ENCODE data around the gene PARD6B. TPM values are rescaled to one million over a fixed set of nuclear protein-coding genes. Genes with fewer than 3 reads are reported as not detected.

The PARD6B gene
- total and polyA plus RNA-seq, 2 of the 13 experiments (the other 11 are each of a cell fraction or from before 2014, with no cell fraction given) = 6.9 to 22.2 TPM

DNA sequence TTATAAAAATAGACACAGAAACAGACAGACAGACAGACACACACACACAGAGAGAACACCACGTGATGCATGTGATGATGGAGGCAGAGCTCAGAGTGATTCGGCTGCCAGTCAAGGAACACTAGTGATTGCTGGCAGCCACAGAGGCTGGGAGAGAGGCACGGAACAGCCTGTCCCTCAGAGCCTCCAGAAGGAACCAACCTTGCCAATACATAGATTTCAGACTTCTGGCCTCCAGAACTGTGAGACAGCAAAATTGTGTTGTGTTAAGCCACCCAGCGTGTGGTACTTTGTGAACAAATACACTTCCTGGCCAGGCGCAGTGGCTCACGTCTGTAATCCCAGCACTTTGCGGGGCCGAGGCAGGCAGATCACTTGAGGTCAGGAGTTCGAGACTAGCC is 9.5 kb upstream of the PARD6B start (continued):
- TF ChIP-seq, protein P1, sequence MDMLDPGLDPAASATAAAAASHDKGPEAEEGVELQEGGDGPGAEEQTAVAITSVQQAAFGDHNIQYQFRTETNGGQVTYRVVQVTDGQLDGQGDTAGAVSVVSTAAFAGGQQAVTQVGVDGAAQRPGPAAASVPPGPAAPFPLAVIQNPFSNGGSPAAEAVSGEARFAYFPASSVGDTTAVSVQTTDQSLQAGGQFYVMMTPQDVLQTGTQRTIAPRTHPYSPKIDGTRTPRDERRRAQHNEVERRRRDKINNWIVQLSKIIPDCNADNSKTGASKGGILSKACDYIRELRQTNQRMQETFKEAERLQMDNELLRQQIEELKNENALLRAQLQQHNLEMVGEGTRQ (IDR thresholded peaks at IDR 0.05; ENCODE audit: low read depth, low read length) = peak; percentile 72
- TF ChIP-seq, protein P1 (CRISPR knock-in tag; IDR thresholded peaks at IDR 0.05; ENCODE audit: borderline replicate concordance) = no peak
- no peak for TF ChIP-seq NFYB (CRISPR knock-in tag; IDR thresholded peaks at IDR 0.05)
- TF ChIP-seq, protein P2, sequence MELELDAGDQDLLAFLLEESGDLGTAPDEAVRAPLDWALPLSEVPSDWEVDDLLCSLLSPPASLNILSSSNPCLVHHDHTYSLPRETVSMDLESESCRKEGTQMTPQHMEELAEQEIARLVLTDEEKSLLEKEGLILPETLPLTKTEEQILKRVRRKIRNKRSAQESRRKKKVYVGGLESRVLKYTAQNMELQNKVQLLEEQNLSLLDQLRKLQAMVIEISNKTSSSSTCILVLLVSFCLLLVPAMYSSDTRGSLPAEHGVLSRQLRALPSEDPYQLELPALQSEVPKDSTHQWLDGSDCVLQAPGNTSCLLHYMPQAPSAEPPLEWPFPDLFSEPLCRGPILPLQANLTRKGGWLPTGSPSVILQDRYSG (CRISPR knock-in tag; IDR thresholded peaks at IDR 0.05) = no peak
- peak; percentile 67; the same call in 1 of the 2 replicates for TF ChIP-seq ZNF598 (CRISPR knock-in tag; IDR thresholded peaks at IDR 0.05; ENCODE audit: borderline replicate concordance)
- no peak for TF ChIP-seq SOX6 (IDR thresholded peaks at IDR 0.05)
- no peak for TF ChIP-seq SOX6 (CRISPR knock-in tag; IDR thresholded peaks at IDR 0.05)
- TF ChIP-seq, protein P3, sequence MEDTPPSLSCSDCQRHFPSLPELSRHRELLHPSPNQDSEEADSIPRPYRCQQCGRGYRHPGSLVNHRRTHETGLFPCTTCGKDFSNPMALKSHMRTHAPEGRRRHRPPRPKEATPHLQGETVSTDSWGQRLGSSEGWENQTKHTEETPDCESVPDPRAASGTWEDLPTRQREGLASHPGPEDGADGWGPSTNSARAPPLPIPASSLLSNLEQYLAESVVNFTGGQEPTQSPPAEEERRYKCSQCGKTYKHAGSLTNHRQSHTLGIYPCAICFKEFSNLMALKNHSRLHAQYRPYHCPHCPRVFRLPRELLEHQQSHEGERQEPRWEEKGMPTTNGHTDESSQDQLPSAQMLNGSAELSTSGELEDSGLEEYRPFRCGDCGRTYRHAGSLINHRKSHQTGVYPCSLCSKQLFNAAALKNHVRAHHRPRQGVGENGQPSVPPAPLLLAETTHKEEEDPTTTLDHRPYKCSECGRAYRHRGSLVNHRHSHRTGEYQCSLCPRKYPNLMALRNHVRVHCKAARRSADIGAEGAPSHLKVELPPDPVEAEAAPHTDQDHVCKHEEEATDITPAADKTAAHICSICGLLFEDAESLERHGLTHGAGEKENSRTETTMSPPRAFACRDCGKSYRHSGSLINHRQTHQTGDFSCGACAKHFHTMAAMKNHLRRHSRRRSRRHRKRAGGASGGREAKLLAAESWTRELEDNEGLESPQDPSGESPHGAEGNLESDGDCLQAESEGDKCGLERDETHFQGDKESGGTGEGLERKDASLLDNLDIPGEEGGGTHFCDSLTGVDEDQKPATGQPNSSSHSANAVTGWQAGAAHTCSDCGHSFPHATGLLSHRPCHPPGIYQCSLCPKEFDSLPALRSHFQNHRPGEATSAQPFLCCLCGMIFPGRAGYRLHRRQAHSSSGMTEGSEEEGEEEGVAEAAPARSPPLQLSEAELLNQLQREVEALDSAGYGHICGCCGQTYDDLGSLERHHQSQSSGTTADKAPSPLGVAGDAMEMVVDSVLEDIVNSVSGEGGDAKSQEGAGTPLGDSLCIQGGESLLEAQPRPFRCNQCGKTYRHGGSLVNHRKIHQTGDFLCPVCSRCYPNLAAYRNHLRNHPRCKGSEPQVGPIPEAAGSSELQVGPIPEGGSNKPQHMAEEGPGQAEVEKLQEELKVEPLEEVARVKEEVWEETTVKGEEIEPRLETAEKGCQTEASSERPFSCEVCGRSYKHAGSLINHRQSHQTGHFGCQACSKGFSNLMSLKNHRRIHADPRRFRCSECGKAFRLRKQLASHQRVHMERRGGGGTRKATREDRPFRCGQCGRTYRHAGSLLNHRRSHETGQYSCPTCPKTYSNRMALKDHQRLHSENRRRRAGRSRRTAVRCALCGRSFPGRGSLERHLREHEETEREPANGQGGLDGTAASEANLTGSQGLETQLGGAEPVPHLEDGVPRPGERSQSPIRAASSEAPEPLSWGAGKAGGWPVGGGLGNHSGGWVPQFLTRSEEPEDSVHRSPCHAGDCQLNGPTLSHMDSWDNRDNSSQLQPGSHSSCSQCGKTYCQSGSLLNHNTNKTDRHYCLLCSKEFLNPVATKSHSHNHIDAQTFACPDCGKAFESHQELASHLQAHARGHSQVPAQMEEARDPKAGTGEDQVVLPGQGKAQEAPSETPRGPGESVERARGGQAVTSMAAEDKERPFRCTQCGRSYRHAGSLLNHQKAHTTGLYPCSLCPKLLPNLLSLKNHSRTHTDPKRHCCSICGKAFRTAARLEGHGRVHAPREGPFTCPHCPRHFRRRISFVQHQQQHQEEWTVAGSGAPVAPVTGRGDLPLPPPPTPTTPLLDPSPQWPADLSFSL (CRISPR knock-in tag; IDR thresholded peaks at IDR 0.05) = peak; percentile 46; the same call in 1 of the 2 replicates
- no peak for TF ChIP-seq KLF12 (CRISPR knock-in tag; IDR thresholded peaks at IDR 0.05; ENCODE audit: borderline replicate concordance)
- TF ChIP-seq, protein P4, sequence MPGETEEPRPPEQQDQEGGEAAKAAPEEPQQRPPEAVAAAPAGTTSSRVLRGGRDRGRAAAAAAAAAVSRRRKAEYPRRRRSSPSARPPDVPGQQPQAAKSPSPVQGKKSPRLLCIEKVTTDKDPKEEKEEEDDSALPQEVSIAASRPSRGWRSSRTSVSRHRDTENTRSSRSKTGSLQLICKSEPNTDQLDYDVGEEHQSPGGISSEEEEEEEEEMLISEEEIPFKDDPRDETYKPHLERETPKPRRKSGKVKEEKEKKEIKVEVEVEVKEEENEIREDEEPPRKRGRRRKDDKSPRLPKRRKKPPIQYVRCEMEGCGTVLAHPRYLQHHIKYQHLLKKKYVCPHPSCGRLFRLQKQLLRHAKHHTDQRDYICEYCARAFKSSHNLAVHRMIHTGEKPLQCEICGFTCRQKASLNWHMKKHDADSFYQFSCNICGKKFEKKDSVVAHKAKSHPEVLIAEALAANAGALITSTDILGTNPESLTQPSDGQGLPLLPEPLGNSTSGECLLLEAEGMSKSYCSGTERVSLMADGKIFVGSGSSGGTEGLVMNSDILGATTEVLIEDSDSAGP (CRISPR knock-in tag; IDR thresholded peaks at IDR 0.05; ENCODE audit: borderline replicate concordance) = 0 out of 2 replicates have a peak, but pooled peaks have one; percentile 22
- no peak for TF ChIP-seq MTF1 (CRISPR knock-in tag; IDR thresholded peaks at IDR 0.05)
- TF ChIP-seq NRL (CRISPR knock-in tag; IDR thresholded peaks at IDR 0.05; ENCODE audit: borderline replicate concordance) = 0 out of 2 replicates have a peak, but pooled peaks have one; percentile 28
- no peak for TF ChIP-seq ZNF652 (CRISPR knock-in tag; IDR thresholded peaks at IDR 0.05; ENCODE audit: borderline replicate concordance, low read depth)
- TF ChIP-seq, protein P5, sequence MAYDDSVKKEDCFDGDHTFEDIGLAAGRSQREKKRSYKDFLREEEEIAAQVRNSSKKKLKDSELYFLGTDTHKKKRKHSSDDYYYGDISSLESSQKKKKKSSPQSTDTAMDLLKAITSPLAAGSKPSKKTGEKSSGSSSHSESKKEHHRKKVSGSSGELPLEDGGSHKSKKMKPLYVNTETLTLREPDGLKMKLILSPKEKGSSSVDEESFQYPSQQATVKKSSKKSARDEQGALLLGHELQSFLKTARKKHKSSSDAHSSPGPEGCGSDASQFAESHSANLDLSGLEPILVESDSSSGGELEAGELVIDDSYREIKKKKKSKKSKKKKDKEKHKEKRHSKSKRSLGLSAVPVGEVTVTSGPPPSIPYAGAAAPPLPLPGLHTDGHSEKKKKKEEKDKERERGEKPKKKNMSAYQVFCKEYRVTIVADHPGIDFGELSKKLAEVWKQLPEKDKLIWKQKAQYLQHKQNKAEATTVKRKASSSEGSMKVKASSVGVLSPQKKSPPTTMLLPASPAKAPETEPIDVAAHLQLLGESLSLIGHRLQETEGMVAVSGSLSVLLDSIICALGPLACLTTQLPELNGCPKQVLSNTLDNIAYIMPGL (CRISPR knock-in tag; IDR thresholded peaks at IDR 0.05; ENCODE audit: borderline replicate concordance in 1 of 2, low read depth in 1 of 2) = no peak

All from HepG2 (cell line).